ENCODE results near the gene TULP4. TPM values are rescaled to one million over a fixed set of nuclear protein-coding genes. Genes with fewer than 3 reads are reported as not detected.
"Not testable (repeated sequence)": the region's sequence is repeated elsewhere in the genome, so short reads cannot be mapped to it uniquely, and the experiment has no call there.

Gene TULP4
- polyA plus RNA-seq, 3 donors: 6.5 to 10.6 (median 7.9) TPM

DNA sequence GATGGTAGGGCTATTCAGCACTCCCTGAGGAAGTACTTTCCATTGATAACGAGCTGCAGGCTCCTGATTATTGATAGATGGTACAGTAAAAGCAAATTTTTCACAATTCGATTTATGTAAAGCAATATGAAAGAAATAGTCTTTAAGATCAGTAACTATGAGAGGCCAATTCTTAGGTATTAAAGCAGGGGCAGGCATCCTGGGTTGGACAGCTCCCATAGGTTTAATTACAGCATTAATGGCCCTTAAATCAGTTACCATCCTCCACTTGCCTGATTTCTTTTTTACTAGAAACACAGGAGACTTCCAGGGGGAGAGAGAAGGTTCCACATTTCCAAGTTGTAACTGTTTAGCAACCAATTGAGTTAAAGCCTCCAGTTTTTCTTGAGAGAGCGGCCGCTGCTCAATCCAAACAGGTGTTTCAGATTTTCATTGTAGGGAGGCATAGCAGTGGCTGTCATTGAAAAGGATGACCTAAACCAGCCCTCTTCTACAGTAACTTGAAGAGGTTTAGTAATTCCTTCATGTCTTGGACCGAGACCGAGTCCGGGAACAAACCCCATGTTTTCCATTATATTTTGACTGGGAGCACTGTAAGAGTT lies 10.0 kb upstream of the TULP4 start:
- H3K4me1 Mint-ChIP-seq; H4K20me1 ChIP-seq (ENCODE audit: insufficient read depth, low read length); intact Hi-C loops (cut with micrococcal nuclease); H3K4me2 ChIP-seq (replicated peaks; ENCODE audit: extremely low read depth, low read length, poor library complexity, severe bottlenecking); H3K9ac ChIP-seq (ENCODE audit: insufficient read depth, low read length, poor library complexity, severe bottlenecking); H3K27me3 ChIP-seq (ENCODE audit: control insufficient read depth in 2 of 2, insufficient read depth in 2 of 2, low read length in 2 of 2); H3K27ac ChIP-seq (ENCODE audit: low read depth in 1 of 2, low read length in 2 of 2); H2AFZ ChIP-seq (ENCODE audit: insufficient read depth, low read depth, low read length, poor library complexity, severe bottlenecking); H3K27me3 Mint-ChIP-seq (ENCODE audit: low read depth in 3 of 3); H3K4me3 Mint-ChIP-seq; H3K4me1 ChIP-seq (ENCODE audit: control insufficient read depth in 1 of 2, insufficient read depth in 2 of 2, low read length in 2 of 2); H3K27ac Mint-ChIP-seq; H3K79me2 ChIP-seq (ENCODE audit: insufficient read depth, low read length); H3K36me3 ChIP-seq (replicated peaks in 1 of 2; ENCODE audit: control insufficient read depth in 1 of 2, insufficient read depth in 2 of 2, low read length in 2 of 2); H3K4me3 ChIP-seq (replicated peaks in 1 of 3; ENCODE audit: low read depth in 2 of 3, low read length in 3 of 3); H3K36me3 Mint-ChIP-seq; DNase-seq: not testable (repeated sequence)
- peaks cover 16 to 20% of the 10 kb centered on the region in 2 donors for H3K9me3 ChIP-seq (replicated peaks in 1 of 2; ENCODE audit: control insufficient read depth in 1 of 2, insufficient read depth in 1 of 2, low read length in 2 of 2)
- H3K9me3 Mint-ChIP-seq: peaks cover 14 to 36% (median 31%) of the 10 kb centered on the region in 7 donors
- WGBS (ENCODE audit: insufficient coverage): 100% methylated on average over 2 of the region's 7 CpGs

DNA sequence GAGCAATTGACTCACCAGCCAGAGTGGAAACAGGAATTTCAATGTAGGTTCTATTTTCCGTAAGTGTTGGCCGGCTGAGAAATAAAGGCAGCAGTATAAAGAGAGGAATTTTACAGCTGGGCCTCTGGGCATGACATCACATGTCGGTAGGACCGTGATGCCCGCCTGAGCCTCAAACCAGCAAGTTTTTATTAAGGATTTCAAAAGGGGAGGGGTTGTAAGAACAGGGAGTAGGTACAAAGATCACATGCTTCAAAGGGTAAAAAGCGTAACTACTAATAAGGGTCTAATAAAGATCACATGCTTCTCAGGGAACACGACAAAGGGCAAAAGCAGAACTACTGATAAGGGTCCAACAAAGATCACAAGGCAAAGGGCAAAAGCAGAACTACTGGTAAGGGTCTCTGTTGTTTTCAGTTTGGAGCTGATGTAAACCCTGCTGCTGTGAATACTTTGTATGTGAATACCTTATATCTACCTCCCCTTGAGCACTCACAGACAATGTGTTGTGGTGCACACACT lies 9.0 kb upstream of the TULP4 start:
- TF ChIP-seq, protein P1, sequence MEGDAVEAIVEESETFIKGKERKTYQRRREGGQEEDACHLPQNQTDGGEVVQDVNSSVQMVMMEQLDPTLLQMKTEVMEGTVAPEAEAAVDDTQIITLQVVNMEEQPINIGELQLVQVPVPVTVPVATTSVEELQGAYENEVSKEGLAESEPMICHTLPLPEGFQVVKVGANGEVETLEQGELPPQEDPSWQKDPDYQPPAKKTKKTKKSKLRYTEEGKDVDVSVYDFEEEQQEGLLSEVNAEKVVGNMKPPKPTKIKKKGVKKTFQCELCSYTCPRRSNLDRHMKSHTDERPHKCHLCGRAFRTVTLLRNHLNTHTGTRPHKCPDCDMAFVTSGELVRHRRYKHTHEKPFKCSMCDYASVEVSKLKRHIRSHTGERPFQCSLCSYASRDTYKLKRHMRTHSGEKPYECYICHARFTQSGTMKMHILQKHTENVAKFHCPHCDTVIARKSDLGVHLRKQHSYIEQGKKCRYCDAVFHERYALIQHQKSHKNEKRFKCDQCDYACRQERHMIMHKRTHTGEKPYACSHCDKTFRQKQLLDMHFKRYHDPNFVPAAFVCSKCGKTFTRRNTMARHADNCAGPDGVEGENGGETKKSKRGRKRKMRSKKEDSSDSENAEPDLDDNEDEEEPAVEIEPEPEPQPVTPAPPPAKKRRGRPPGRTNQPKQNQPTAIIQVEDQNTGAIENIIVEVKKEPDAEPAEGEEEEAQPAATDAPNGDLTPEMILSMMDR (IDR thresholded peaks at IDR 0.05): no peak
- Mint-ChIP-seq H3K27me3 (ENCODE audit: low read depth in 3 of 3) (no peaks in the 10 kb centered on the region), H3K27ac (no peak overlapping the region), H3K36me3 (peaks cover 6 to 8% of the 10 kb centered on the region in 2 donors), H3K4me3 (no peak overlapping the region), H3K9me3 (peaks cover 13 to 30% (median 22%) of the 10 kb centered on the region in 7 donors), H3K4me1 (no peaks in the 10 kb centered on the region)
- Histone ChIP-seq H3K79me2 (ENCODE audit: insufficient read depth, low read length) (no peaks in the 10 kb centered on the region), H4K20me1 (ENCODE audit: insufficient read depth, low read length) (no peaks in the 10 kb centered on the region), H3K9ac (ENCODE audit: insufficient read depth, low read length, poor library complexity, severe bottlenecking) (no peak overlapping the region), H3K4me2 (replicated peaks; ENCODE audit: extremely low read depth, low read length, poor library complexity, severe bottlenecking) (no peak overlapping the region), H3K27me3 (ENCODE audit: control insufficient read depth in 2 of 2, insufficient read depth in 2 of 2, low read length in 2 of 2) (no peaks in the 10 kb centered on the region), H2AFZ (ENCODE audit: insufficient read depth, low read depth, low read length, poor library complexity, severe bottlenecking) (no peak overlapping the region), H3K9me3 (replicated peaks in 1 of 2; ENCODE audit: control insufficient read depth in 1 of 2, insufficient read depth in 1 of 2, low read length in 2 of 2) (peaks cover 8 to 12% of the 10 kb centered on the region in 2 donors), H3K4me3 (replicated peaks in 1 of 3; ENCODE audit: low read depth in 2 of 3, low read length in 3 of 3) (no peak overlapping the region), H3K36me3 (replicated peaks in 1 of 2; ENCODE audit: control insufficient read depth in 1 of 2, insufficient read depth in 2 of 2, low read length in 2 of 2) (no peaks in the 10 kb centered on the region), H3K27ac (ENCODE audit: low read depth in 1 of 2, low read length in 2 of 2) (no peak overlapping the region), H3K4me1 (ENCODE audit: control insufficient read depth in 1 of 2, insufficient read depth in 2 of 2, low read length in 2 of 2) (no peaks in the 10 kb centered on the region)
- 100% methylated on average over 3 of the region's 7 CpGs for WGBS (ENCODE audit: insufficient coverage)
- DNase-seq: no peak
- intact Hi-C loops (cut with micrococcal nuclease): no loop called here
